Liver (tissue), 3 donors: ENCODE results near the gene CTPS1.

Experiments used
- RAD21 ChIP-seq, 2 donors: IDR thresholded peaks; 2 replicates each; pipeline ENCODE4 v1.6.1; 2016; ENCODE audit warnings: antibody characterized with exemption in 2 of 2, mild to moderate bottlenecking in 2 of 2
- REST ChIP-seq: IDR thresholded peaks from 2 replicates; pipeline ENCODE4 v1.6.1; 2016; ENCODE audit warnings: antibody characterized with exemption, mild to moderate bottlenecking
- TF ChIP-seq, protein P1 (sequence below): fragments of 150-350 bp; IDR thresholded peaks from 2 replicates; pipeline ENCODE4 v1.5.1; 2017; ENCODE audit warnings: improper control_type of control experiment, low read depth, low read length; ENCODE audit not compliant: missing input control
- donor health status: healthy.
- donor health status: healthy.

GRCh38 chr1:40980068-40980452 is 564 bp downstream of the CTPS1 start:
- no peak for TF ChIP-seq REST
- no peak for TF ChIP-seq RAD21 (IDR thresholded peaks at IDR 0.05)
- TF ChIP-seq, protein P1, sequence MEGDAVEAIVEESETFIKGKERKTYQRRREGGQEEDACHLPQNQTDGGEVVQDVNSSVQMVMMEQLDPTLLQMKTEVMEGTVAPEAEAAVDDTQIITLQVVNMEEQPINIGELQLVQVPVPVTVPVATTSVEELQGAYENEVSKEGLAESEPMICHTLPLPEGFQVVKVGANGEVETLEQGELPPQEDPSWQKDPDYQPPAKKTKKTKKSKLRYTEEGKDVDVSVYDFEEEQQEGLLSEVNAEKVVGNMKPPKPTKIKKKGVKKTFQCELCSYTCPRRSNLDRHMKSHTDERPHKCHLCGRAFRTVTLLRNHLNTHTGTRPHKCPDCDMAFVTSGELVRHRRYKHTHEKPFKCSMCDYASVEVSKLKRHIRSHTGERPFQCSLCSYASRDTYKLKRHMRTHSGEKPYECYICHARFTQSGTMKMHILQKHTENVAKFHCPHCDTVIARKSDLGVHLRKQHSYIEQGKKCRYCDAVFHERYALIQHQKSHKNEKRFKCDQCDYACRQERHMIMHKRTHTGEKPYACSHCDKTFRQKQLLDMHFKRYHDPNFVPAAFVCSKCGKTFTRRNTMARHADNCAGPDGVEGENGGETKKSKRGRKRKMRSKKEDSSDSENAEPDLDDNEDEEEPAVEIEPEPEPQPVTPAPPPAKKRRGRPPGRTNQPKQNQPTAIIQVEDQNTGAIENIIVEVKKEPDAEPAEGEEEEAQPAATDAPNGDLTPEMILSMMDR = no peak
